GM18505 (cell line): ENCODE data around the gene AFG1L.
"Not testable (repeated sequence)": the region's sequence is repeated elsewhere in the genome, so short reads cannot be mapped to it uniquely, and the experiment has no call there.

Experiments
- ATAC-seq: cut with Tn5 transposase; IDR thresholded peaks from one replicate; pipeline ENCODE4 v1.9.1; 2021; ENCODE audit not compliant: unreplicated experiment
- POLR2A ChIP-seq: IDR thresholded peaks from 4 replicates; pipeline ENCODE4 v1.6.1; 2011; ENCODE audit warnings: borderline replicate concordance; ENCODE audit not compliant: insufficient read depth, insufficient read length; ENCODE audit errors: extremely low read depth

The AFG1L gene

GRCh38 chr6:108302386-108302785 is 7.5 kb downstream of the AFG1L start:
- no peak for TF ChIP-seq POLR2A
- ATAC-seq: no peak

- no peak for ATAC-seq
- TF ChIP-seq POLR2A: no peak
Measured at GRCh38 chr6:108304646-108305045, 9.8 kb downstream of the AFG1L start.

GRCh38 chr6:108308641-108309040 is 13.8 kb downstream of the AFG1L start:
- not testable (repeated sequence) for ATAC-seq

GRCh38 chr6:108309844-108310243 is 15.0 kb downstream of the AFG1L start:
- no peak for ATAC-seq
- TF ChIP-seq POLR2A: no peak

- TF ChIP-seq POLR2A: no peak
- no peak for ATAC-seq
Measured at GRCh38 chr6:108312605-108313004, 17.8 kb downstream of the AFG1L start.

- ATAC-seq: no peak
- no peak for TF ChIP-seq POLR2A
Measured at GRCh38 chr6:108321253-108321747, 26.4 kb downstream of the AFG1L start.

- no peak for TF ChIP-seq POLR2A
- ATAC-seq: no peak
Measured at GRCh38 chr6:108322728-108323127, 27.9 kb downstream of the AFG1L start.

- no peak for ATAC-seq
- TF ChIP-seq POLR2A: no peak
Measured at GRCh38 chr6:108323710-108324466, 29.0 kb downstream of the AFG1L start.

GRCh38 chr6:108330221-108330785 is 35.4 kb downstream of the AFG1L start:
- ATAC-seq: not testable (repeated sequence)

GRCh38 chr6:108330806-108331205 is 36.0 kb downstream of the AFG1L start:
- ATAC-seq: no peak
- no peak for TF ChIP-seq POLR2A

GRCh38 chr6:108331982-108332381 is 37.1 kb downstream of the AFG1L start:
- no peak for TF ChIP-seq POLR2A
- ATAC-seq: no peak

GRCh38 chr6:108336971-108337370 is 42.1 kb downstream of the AFG1L start:
- TF ChIP-seq POLR2A: no peak
- ATAC-seq: no peak

- ATAC-seq: no peak
- no peak for TF ChIP-seq POLR2A
Measured at GRCh38 chr6:108337721-108338120, 42.9 kb downstream of the AFG1L start.

- no peak for TF ChIP-seq POLR2A
- no peak for ATAC-seq
Measured at GRCh38 chr6:108341372-108341771, 46.5 kb downstream of the AFG1L start.
